Left renal cortex interstitium (tissue), 4 donors: ENCODE data around the gene INSRR. TPM values are rescaled to one million over a fixed set of nuclear protein-coding genes. Genes with fewer than 3 reads are reported as not detected.

ENCODE experiments used
- DNase-seq, 4 donors: peaks; one replicate each; pipeline ENCODE4 v3.0.0-alpha.2; 2013; ENCODE audit warnings: low read depth in 4 of 4, low spot score in 2 of 4, missing footprints in 1 of 4
- polyA plus RNA-seq, 4 donors: library from polyadenylated mRNA; unstranded; fragments of 120-200 nt; gene quantifications; one replicate each; pipeline ENCODE4 v1.2.1, GENCODE V29; 2013; ENCODE audit not compliant: insufficient read length in 4 of 4

INSRR gene
- polyA plus RNA-seq, 4 donors: 1.6 to 4.4 (median 2.0) TPM

- DNase-seq: no peak
These were observed 49.6 kb downstream of the INSRR start for GRCh38 chr1:156809281-156809680.

GRCh38 chr1:156808186-156809030 is 50.5 kb downstream of the INSRR start:
- DNase-seq: no peak

- no peak for DNase-seq
These were observed 51.3 kb downstream of the INSRR start for GRCh38 chr1:156807627-156808026.

GRCh38 chr1:156806512-156807440 is 52.1 kb downstream of the INSRR start:
- DNase-seq: no peak

- DNase-seq: peak in 1 of 4 donors; percentile 84
These were observed 53.0 kb downstream of the INSRR start for GRCh38 chr1:156805766-156806511.

- no peak for DNase-seq
These were observed 54.2 kb downstream of the INSRR start for GRCh38 chr1:156804572-156805243.

- no peak for DNase-seq
These were observed 54.9 kb downstream of the INSRR start for GRCh38 chr1:156804026-156804425.

GRCh38 chr1:156803086-156803851 is 55.6 kb downstream of the INSRR start:
- no peak for DNase-seq

GRCh38 chr1:156802421-156802935 is 56.4 kb downstream of the INSRR start:
- DNase-seq: no peak

GRCh38 chr1:156801409-156802121 is 57.4 kb downstream of the INSRR start:
- DNase-seq: no peak

- DNase-seq: no peak
These were observed 61.6 kb downstream of the INSRR start for GRCh38 chr1:156797212-156797871.

GRCh38 chr1:156796340-156797097 is 62.4 kb downstream of the INSRR start:
- no peak for DNase-seq

GRCh38 chr1:156795787-156796186 is 63.1 kb downstream of the INSRR start:
- DNase-seq: no peak

GRCh38 chr1:156795374-156795733 is 63.6 kb downstream of the INSRR start:
- no peak for DNase-seq

- DNase-seq: no peak
These were observed 64.2 kb downstream of the INSRR start for GRCh38 chr1:156794506-156795373.
